ENCODE measurements around the gene FBXW10B. TPM values are rescaled to one million over a fixed set of nuclear protein-coding genes. Genes with fewer than 3 reads are reported as not detected.

Gene FBXW10B
- total RNA-seq, 2 experiments from 2014 or later, result 0.45 TPM; not detected in 1

DNA sequence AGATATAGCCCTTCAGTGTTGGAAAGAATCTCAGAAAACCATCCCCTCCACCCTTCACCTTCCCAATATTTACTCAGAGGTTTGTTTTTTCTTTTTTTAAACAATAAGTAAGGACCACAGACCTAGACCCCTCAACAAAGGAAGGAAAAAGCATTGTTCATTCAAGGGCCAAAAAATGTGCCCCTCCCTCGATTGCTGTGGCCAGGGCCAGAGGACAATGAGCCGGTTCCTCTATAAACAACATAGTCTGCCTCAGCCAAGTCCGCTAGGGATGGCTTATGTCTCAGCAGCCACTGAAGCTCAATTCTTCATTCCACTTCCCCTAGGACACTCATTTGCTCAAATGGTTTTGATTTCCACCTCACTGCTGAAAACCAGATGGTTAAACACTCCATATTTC, 40.6 kb upstream of the FBXW10B start:
- Histone ChIP-seq H3K4me3 (ENCODE audit: low read length) (no peak overlapping the region), H3K27me3 (ENCODE audit: control insufficient read depth in 1 of 2, insufficient read depth in 2 of 2, low read length in 2 of 2) (no peaks in the 10 kb centered on the region), H3K27ac (ENCODE audit: low read depth in 1 of 2, low read length in 2 of 2) (no peak overlapping the region), H3K4me1 (ENCODE audit: insufficient read depth, low read length) (no peaks in the 10 kb centered on the region), H3K36me3 (ENCODE audit: insufficient read depth, low read length) (peaks cover 7% of the 10 kb centered on the region), H3K9me3 (ENCODE audit: control insufficient read depth in 1 of 2, insufficient read depth in 1 of 2, low read length in 2 of 2) (no peaks in the 10 kb centered on the region)
- ATAC-seq (ENCODE audit: poor library complexity), result no peak
- Mint-ChIP-seq H3K27me3 (no peaks in the 10 kb centered on the region), H3K4me1 (ENCODE audit: low read depth) (no peaks in the 10 kb centered on the region), H3K36me3 (ENCODE audit: low read depth) (peaks cover 10% of the 10 kb centered on the region), H3K27ac (no peak overlapping the region), H3K4me3 (no peak overlapping the region), H3K9me3 (no peaks in the 10 kb centered on the region)
- TF ChIP-seq, protein P1, sequence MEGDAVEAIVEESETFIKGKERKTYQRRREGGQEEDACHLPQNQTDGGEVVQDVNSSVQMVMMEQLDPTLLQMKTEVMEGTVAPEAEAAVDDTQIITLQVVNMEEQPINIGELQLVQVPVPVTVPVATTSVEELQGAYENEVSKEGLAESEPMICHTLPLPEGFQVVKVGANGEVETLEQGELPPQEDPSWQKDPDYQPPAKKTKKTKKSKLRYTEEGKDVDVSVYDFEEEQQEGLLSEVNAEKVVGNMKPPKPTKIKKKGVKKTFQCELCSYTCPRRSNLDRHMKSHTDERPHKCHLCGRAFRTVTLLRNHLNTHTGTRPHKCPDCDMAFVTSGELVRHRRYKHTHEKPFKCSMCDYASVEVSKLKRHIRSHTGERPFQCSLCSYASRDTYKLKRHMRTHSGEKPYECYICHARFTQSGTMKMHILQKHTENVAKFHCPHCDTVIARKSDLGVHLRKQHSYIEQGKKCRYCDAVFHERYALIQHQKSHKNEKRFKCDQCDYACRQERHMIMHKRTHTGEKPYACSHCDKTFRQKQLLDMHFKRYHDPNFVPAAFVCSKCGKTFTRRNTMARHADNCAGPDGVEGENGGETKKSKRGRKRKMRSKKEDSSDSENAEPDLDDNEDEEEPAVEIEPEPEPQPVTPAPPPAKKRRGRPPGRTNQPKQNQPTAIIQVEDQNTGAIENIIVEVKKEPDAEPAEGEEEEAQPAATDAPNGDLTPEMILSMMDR (IDR thresholded peaks at IDR 0.05), result no peak
- ChIA-PET POLR2A (no interaction called here), CTCF (no interaction called here)
- no peak for DNase-seq
- intact Hi-C loops (cut with DNase I, micrococcal nuclease), result no loop called here

- no peaks in the 10 kb centered on the region for H3K9me3 Mint-ChIP-seq
- intact Hi-C loops (cut with DNase I, micrococcal nuclease), result no loop called here
- no peak for DNase-seq
- H3K27ac ChIP-seq (ENCODE audit: low read depth in 1 of 2, low read length in 2 of 2), result no peak overlapping the region
- no peaks in the 10 kb centered on the region for H3K4me1 ChIP-seq (ENCODE audit: insufficient read depth, low read length)
- no peaks in the 10 kb centered on the region for H3K27me3 Mint-ChIP-seq
- H3K4me3 ChIP-seq (ENCODE audit: low read length), result no peak overlapping the region
- no peaks in the 10 kb centered on the region for H3K9me3 ChIP-seq (ENCODE audit: control insufficient read depth in 1 of 2, insufficient read depth in 1 of 2, low read length in 2 of 2)
- TF ChIP-seq, protein P1 (IDR thresholded peaks at IDR 0.05), result no peak
- no peak for ATAC-seq (ENCODE audit: poor library complexity)
- H3K36me3 ChIP-seq (ENCODE audit: insufficient read depth, low read length), result peaks cover 7% of the 10 kb centered on the region
- CTCF ChIA-PET, result no interaction called here
- POLR2A ChIA-PET, result no interaction called here
- H3K4me1 Mint-ChIP-seq (ENCODE audit: low read depth), result no peaks in the 10 kb centered on the region
- no peaks in the 10 kb centered on the region for H3K27me3 ChIP-seq (ENCODE audit: control insufficient read depth in 1 of 2, insufficient read depth in 2 of 2, low read length in 2 of 2)
- H3K36me3 Mint-ChIP-seq (ENCODE audit: low read depth), result peaks cover 10% of the 10 kb centered on the region
- no peak overlapping the region for H3K27ac Mint-ChIP-seq
- no peak overlapping the region for H3K4me3 Mint-ChIP-seq
Measured at GRCh38 chr17:15659663-15660062, 40.2 kb upstream of the FBXW10B start.

GRCh38 chr17:15659236-15659635, 39.7 kb upstream of the FBXW10B start:
- no peaks in the 10 kb centered on the region for H3K27me3 Mint-ChIP-seq
- H3K27me3 ChIP-seq (ENCODE audit: control insufficient read depth in 1 of 2, insufficient read depth in 2 of 2, low read length in 2 of 2), result no peaks in the 10 kb centered on the region
- DNase-seq, result no peak
- H3K36me3 ChIP-seq (ENCODE audit: insufficient read depth, low read length), result peaks cover 7% of the 10 kb centered on the region
- H3K4me3 ChIP-seq (ENCODE audit: low read length), result no peak overlapping the region
- no peaks in the 10 kb centered on the region for H3K9me3 ChIP-seq (ENCODE audit: control insufficient read depth in 1 of 2, insufficient read depth in 1 of 2, low read length in 2 of 2)
- intact Hi-C loops (cut with DNase I, micrococcal nuclease), result no loop called here
- H3K27ac Mint-ChIP-seq, result no peak overlapping the region
- ChIA-PET POLR2A (no interaction called here), CTCF (no interaction called here)
- ATAC-seq (ENCODE audit: poor library complexity), result no peak
- no peak overlapping the region for H3K4me3 Mint-ChIP-seq
- TF ChIP-seq, protein P1 (IDR thresholded peaks at IDR 0.05), result no peak
- no peaks in the 10 kb centered on the region for H3K4me1 Mint-ChIP-seq (ENCODE audit: low read depth)
- H3K4me1 ChIP-seq (ENCODE audit: insufficient read depth, low read length), result no peaks in the 10 kb centered on the region
- no peaks in the 10 kb centered on the region for H3K9me3 Mint-ChIP-seq
- peaks cover 6% of the 10 kb centered on the region for H3K36me3 Mint-ChIP-seq (ENCODE audit: low read depth)
- H3K27ac ChIP-seq (ENCODE audit: low read depth in 1 of 2, low read length in 2 of 2), result no peak overlapping the region

Data from CD4-positive, alpha-beta T cell (primary cell).